ENCODE measurements around the gene RAVER1. TPM values are rescaled to one million over a fixed set of nuclear protein-coding genes. Genes with fewer than 3 reads are reported as not detected.

The RAVER1 gene
- total and polyA plus RNA-seq, 9 of the 15 experiments (the other 6 are each of a cell fraction or from before 2014, with no cell fraction given) = 0.06 to 113 (median 7.0) TPM

GRCh38 chr19:10333758-10334587 lies 644 bp upstream of the RAVER1 start (continued):
- TF ChIP-seq ATF3 (IDR thresholded peaks at IDR 0.05) (no peak), ATF3 (CRISPR knock-in tag; conservative IDR thresholded peaks at IDR 0.05) (0 out of 2 replicates have a peak, but pooled peaks have one; percentile 40), PRDM10 (IDR thresholded peaks at IDR 0.05; ENCODE audit: partially characterized antibody) (peak; percentile 5), ZNF253 (CRISPR knock-in tag; conservative IDR thresholded peaks at IDR 0.05) (no peak), HDAC3 (IDR thresholded peaks at IDR 0.05; ENCODE audit: borderline replicate concordance, partially characterized antibody) (peak; percentile 14), BCOR (IDR thresholded peaks at IDR 0.05) (peak; percentile 29; the same call in 1 of the 2 replicates), TCF7L2 (IDR thresholded peaks at IDR 0.05; ENCODE audit: low read depth, low read length) (no peak), TAF7 (tag; IDR thresholded peaks at IDR 0.05) (no peak), ZNF561 (CRISPR knock-in tag; conservative IDR thresholded peaks at IDR 0.05) (no peak), BMI1 (IDR thresholded peaks at IDR 0.05; ENCODE audit: low read length) (no peak), TEAD4 (IDR thresholded peaks at IDR 0.05; ENCODE audit: low read length) (peak; percentile 73), TEAD4 (CRISPR knock-in tag; IDR thresholded peaks at IDR 0.05; ENCODE audit: borderline replicate concordance) (no peak), TAL1 (IDR thresholded peaks at IDR 0.05) (peak; percentile 77), EP300 (IDR thresholded peaks at IDR 0.05; ENCODE audit: low read length) (peak; percentile 1; the same call in 1 of the 2 replicates), MTA2 (IDR thresholded peaks at IDR 0.05; ENCODE audit: low read depth) (peak; percentile 39; the same call in 1 of the 2 replicates), TOE1 (IDR thresholded peaks at IDR 0.05; ENCODE audit: borderline replicate concordance) (no peak), TOE1 (CRISPR knock-in tag; IDR thresholded peaks at IDR 0.05; ENCODE audit: borderline replicate concordance, low read depth) (0 out of 2 replicates have a peak, but pooled peaks have one; percentile 61), SNRNP70 (optimal IDR thresholded peaks at IDR 0.05; ENCODE audit: low read depth, low read length) (no peak), TCF3 (CRISPR knock-in tag; IDR thresholded peaks at IDR 0.05) (peak; percentile 76), SMARCA4 (IDR thresholded peaks at IDR 0.05) (peak; percentile 35; the same call in 1 of the 2 replicates)
- TF ChIP-seq, protein P1, sequence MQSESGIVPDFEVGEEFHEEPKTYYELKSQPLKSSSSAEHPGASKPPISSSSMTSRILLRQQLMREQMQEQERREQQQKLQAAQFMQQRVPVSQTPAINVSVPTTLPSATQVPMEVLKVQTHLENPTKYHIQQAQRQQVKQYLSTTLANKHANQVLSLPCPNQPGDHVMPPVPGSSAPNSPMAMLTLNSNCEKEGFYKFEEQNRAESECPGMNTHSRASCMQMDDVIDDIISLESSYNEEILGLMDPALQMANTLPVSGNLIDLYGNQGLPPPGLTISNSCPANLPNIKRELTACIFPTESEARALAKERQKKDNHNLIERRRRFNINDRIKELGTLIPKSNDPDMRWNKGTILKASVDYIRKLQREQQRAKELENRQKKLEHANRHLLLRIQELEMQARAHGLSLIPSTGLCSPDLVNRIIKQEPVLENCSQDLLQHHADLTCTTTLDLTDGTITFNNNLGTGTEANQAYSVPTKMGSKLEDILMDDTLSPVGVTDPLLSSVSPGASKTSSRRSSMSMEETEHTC (IDR thresholded peaks at IDR 0.05) = no peak
- TF ChIP-seq, protein P2, sequence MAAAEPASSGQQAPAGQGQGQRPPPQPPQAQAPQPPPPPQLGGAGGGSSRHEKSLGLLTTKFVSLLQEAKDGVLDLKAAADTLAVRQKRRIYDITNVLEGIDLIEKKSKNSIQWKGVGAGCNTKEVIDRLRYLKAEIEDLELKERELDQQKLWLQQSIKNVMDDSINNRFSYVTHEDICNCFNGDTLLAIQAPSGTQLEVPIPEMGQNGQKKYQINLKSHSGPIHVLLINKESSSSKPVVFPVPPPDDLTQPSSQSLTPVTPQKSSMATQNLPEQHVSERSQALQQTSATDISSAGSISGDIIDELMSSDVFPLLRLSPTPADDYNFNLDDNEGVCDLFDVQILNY (CRISPR knock-in tag; IDR thresholded peaks at IDR 0.05) = no peak

All from K562 (cell line).